ENCODE measurements around the gene ITPRIPL2.

DNA sequence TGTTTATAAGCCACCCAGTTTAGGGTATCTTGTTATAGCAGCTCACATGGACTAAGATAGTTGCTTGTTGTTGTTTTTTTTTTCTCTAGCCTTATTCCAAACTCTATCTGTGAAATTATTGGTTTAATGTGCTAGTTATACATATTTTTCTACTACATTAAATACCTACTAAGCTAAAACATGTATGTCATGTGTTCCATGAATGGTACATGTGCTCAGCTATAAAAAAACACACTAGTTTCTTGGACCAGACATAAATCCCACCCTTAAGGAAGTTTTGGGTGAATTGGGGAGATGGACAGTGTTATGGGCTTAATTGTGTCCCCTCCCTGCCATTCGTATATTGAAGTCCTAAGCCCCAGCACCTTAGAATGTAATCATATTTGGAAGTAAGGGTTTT lies 19.8 kb downstream of the ITPRIPL2 start:
- no peak for TF ChIP-seq CTCF (IDR thresholded peaks at IDR 0.05 in 4 of 5, conservative IDR thresholded peaks at IDR 0.05 in 1 of 5)
- no peak for TF ChIP-seq POLR2A (IDR thresholded peaks at IDR 0.05)
